Measurements from ENCODE around the gene MRPL10.
A peak's percentile ranks its signal among the peaks of the same experiment; 100 is the strongest.

Gene MRPL10

GRCh38 chr17:47844814-47845715, 13.7 kb upstream of the MRPL10 start:
- H3K4me1 ChIP-seq: peaks cover 10 to 28% (median 16%) of the 10 kb centered on the region in 10 experiments
- no peaks in the 10 kb centered on the region for H3K36me3 ChIP-seq
- no peak overlapping the region for H3K4me2 ChIP-seq
- no peak for TF ChIP-seq Cebpa-rat (IDR thresholded peaks at IDR 0.05)
- peaks cover 61 to 68% (median 66%) of the 10 kb centered on the region in 11 experiments for H3K27me3 ChIP-seq
- no peak overlapping the region for H3K4me3 ChIP-seq
- peaks cover 0 to 40% (median 10%) of the 10 kb centered on the region in 11 experiments; a peak in 11 of 22 replicates for H4K20me1 ChIP-seq
- H3K9ac ChIP-seq: no peak overlapping the region
- H3K9me3 ChIP-seq (replicated peaks in 1 of 11): no peaks in the 10 kb centered on the region
- no peak overlapping the region for H3K27ac ChIP-seq

- no peak overlapping the region for H3K4me2 ChIP-seq
- H3K9ac ChIP-seq: no peak overlapping the region
- peaks cover 0 to 35% (median 5%) of the 10 kb centered on the region in 11 experiments; a peak in 12 of 22 replicates for H4K20me1 ChIP-seq
- H3K4me1 ChIP-seq: peaks cover 16 to 36% (median 25%) of the 10 kb centered on the region in 10 experiments
- H3K27me3 ChIP-seq: peaks cover 52 to 60% (median 57%) of the 10 kb centered on the region in 11 experiments
- H3K36me3 ChIP-seq: peaks cover 0 to 3% (median 0%) of the 10 kb centered on the region in 11 experiments; a peak in 1 of 22 replicates
- no peak for TF ChIP-seq Cebpa-rat (IDR thresholded peaks at IDR 0.05)
- no peaks in the 10 kb centered on the region for H3K9me3 ChIP-seq (replicated peaks in 1 of 11)
- H3K27ac ChIP-seq: no peak overlapping the region
- no peak overlapping the region for H3K4me3 ChIP-seq
Measured at GRCh38 chr17:47844227-47844626, 12.9 kb upstream of the MRPL10 start.

- TF ChIP-seq Cebpa-rat (IDR thresholded peaks at IDR 0.05): no peak
- Histone ChIP-seq H3K4me1 (peaks cover 16 to 38% (median 28%) of the 10 kb centered on the region in 10 experiments), H3K4me3 (no peak overlapping the region)
Measured at GRCh38 chr17:47843391-47843730, 12.0 kb upstream of the MRPL10 start.

DNA sequence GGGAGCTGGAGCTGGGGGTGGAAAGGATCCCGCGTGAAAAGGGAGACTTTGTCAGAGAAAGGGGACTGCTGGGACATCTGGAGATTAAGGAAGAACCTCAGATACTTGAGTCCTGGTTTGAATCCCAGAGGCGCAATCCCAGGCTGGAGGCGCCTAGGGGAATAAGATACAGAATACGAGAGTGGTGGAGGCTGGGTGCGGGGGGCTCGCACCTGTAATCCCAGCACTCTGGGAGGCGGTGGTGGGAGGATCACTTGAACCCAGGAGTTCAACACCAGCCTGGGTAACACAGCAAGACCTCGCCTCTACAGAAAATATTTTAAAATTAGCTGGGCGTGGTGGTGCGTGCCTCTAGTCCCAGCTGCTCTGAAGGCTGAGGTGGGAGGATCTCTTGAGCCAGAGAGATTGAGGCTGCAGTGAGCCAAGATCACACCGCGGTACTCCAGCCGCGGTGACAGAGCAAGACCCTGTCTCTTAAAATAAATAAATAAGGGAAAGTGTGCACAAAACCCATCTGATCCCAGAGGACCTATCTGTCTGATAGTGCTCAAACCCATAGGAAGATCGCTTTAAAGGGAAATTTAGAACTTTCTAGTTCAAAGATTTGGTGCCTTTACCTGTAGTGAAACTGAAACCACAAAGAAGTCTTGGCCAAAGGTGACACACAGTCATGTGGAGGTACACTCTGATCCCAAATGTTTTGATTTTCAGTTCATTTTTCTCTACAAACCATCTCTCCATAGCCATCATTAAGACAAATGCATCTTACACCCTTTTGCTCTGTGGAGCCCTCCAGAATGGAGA, 10.3 kb upstream of the MRPL10 start:
- Histone ChIP-seq H3K9ac (peak overlapping the region in 10 of 11 experiments; percentile 73 to 86 (median 80); a peak in 20 of 22 replicates), H3K4me1 (peaks cover 24 to 55% (median 45%) of the 10 kb centered on the region in 10 experiments), H3K9me3 (replicated peaks in 1 of 11) (no peaks in the 10 kb centered on the region), H3K27me3 (peaks cover 27 to 35% (median 32%) of the 10 kb centered on the region in 11 experiments), H3K36me3 (peaks cover 0 to 29% (median 17%) of the 10 kb centered on the region in 11 experiments; a peak in 18 of 22 replicates), H3K4me2 (peak overlapping the region; percentile 92 to 99 (median 97); a peak in 20 of 22 replicates), H4K20me1 (peaks cover 0 to 28% (median under 1%) of the 10 kb centered on the region in 11 experiments; a peak in 9 of 22 replicates), H3K27ac (peak overlapping the region in 9 of 11 experiments; percentile 49 to 73 (median 67); a peak in 12 of 22 replicates), H3K4me3 (peak overlapping the region in 9 of 10 experiments; percentile 74 to 85 (median 80); a peak in 16 of 20 replicates)
- no peak for TF ChIP-seq Cebpa-rat (IDR thresholded peaks at IDR 0.05)

More at GRCh38 chr17:47843391-47843730, 12.0 kb upstream of the MRPL10 start:
- H3K4me2 ChIP-seq: peak overlapping the region in 6 of 11 experiments; percentile 7 to 30 (median 26); a peak in 9 of 22 replicates
- peak overlapping the region in 1 of 11 experiments; percentile 28; a peak in 2 of 22 replicates for H3K9ac ChIP-seq
- peaks cover 0 to 12% (median 4%) of the 10 kb centered on the region in 11 experiments; a peak in 15 of 22 replicates for H3K36me3 ChIP-seq
- no peak overlapping the region for H3K27ac ChIP-seq
- no peaks in the 10 kb centered on the region for H3K9me3 ChIP-seq (replicated peaks in 1 of 11)
- peaks cover 0 to 36% (median 0%) of the 10 kb centered on the region in 11 experiments; a peak in 11 of 22 replicates for H4K20me1 ChIP-seq
- peaks cover 43 to 51% (median 49%) of the 10 kb centered on the region in 11 experiments for H3K27me3 ChIP-seq

GRCh38 chr17:47840742-47841487, 9.6 kb upstream of the MRPL10 start, which contains the start of gene SCRN2:
SCRN2 (minus strand) TSS chr17:47841273; CDS start chr17:47840843, 430 bp downstream.
- Histone ChIP-seq H3K4me1 (peaks cover 30 to 62% (median 53%) of the 10 kb centered on the region in 10 experiments), H3K9me3 (replicated peaks in 1 of 11) (no peaks in the 10 kb centered on the region), H3K4me3 (peak within 1 kb of the TSS; percentile 74 to 85 (median 80)), H4K20me1 (peaks cover 0 to 26% (median 0%) of the 10 kb centered on the region in 11 experiments; a peak in 8 of 22 replicates), H3K4me2 (peak within 1 kb of the TSS; percentile 92 to 99 (median 97)), H3K9ac (peak within 1 kb of the TSS; percentile 73 to 86 (median 80)), H3K27me3 (peaks cover 19 to 27% (median 24%) of the 10 kb centered on the region in 11 experiments), H3K36me3 (peaks cover 5 to 36% (median 20%) of the 10 kb centered on the region in 11 experiments; a peak in 19 of 22 replicates), H3K27ac (peak within 1 kb of the TSS; percentile 49 to 73 (median 64); a peak in 21 of 22 replicates)
- no peak for TF ChIP-seq Cebpa-rat (IDR thresholded peaks at IDR 0.05)

DNA sequence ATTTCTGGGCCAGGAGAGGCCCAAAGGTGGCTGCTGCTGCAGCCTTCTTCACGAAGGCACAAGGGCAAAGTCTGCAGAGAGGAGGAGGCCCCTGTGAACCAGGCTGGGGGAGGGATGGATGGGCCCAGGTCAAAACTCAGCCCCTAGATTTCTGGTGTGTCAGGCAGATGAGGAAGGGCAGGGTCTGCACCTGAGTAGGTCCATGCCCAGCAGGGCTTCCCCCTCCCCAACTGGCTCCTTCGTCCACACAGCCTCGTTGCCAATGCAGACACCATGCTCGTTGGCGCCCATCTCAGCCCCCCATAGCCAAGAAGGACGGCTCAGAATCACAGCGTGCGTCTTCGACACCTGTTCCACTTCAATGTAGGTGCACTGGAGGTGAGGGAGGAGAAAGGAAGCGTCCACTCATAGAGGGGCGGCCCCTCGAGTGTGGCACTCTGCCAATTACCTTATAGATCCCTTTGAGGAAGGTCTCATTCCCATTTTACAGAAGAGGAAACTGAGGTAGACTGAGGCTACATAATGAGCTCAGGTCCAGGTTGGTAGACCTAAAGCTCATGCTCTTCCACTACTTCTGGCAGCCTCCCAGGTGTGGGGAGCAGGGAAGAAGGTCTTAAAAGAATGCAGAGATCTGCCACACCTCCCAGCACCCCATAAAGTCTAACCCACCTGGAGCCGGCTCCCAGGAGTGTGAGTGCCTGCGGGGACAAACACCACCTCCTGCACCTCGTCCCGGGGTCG, 8.8 kb upstream of the MRPL10 start:
- Histone ChIP-seq H3K4me3 (peak overlapping the region; percentile 74 to 85 (median 80)), H4K20me1 (peaks cover 0 to 20% (median 0%) of the 10 kb centered on the region in 11 experiments; a peak in 5 of 22 replicates), H3K4me1 (peaks cover 37 to 70% (median 60%) of the 10 kb centered on the region in 10 experiments), H3K36me3 (peaks cover 5 to 43% (median 20%) of the 10 kb centered on the region in 11 experiments; a peak in 19 of 22 replicates), H3K9ac (peak overlapping the region; percentile 73 to 86 (median 80)), H3K4me2 (peak overlapping the region; percentile 92 to 99 (median 97)), H3K9me3 (replicated peaks in 1 of 11) (no peaks in the 10 kb centered on the region), H3K27me3 (peaks cover 12 to 19% (median 17%) of the 10 kb centered on the region in 11 experiments), H3K27ac (peak overlapping the region; percentile 49 to 73 (median 64); a peak in 21 of 22 replicates)
- TF ChIP-seq Cebpa-rat (IDR thresholded peaks at IDR 0.05): no peak

DNA sequence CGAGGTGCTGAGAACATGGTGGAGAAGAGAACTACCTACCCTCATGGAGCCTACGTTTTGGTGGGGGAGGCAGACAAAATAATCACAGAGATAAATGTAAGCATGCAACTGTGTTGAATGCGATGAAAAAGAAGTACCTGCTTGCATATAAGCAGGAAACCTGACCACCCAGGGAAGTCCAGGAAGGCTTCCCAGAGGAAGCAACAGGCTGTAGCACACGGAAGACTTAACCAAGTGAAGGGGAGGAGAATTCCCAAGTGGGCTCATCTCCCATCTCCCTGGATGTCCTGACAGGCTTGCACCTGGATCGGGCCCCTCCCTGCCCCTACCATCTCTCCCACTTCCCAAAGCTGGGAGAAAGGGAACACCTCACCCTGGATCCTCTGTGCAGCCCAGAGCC, 7.7 kb upstream of the MRPL10 start:
- no peak overlapping the region for H3K27ac ChIP-seq
- H3K27me3 ChIP-seq: peaks cover under 1 to 8% (median 6%) of the 10 kb centered on the region in 11 experiments; a peak in 14 of 22 replicates
- H3K9me3 ChIP-seq (replicated peaks in 1 of 11): no peaks in the 10 kb centered on the region
- H3K9ac ChIP-seq: 0 out of 22 replicates have a peak overlapping the region, but pooled peaks of 1 of the 11 experiments have one; percentile 79
- H3K4me2 ChIP-seq: peak overlapping the region in 7 of 11 experiments; percentile 92 to 99 (median 97); a peak in 10 of 22 replicates
- TF ChIP-seq Cebpa-rat (IDR thresholded peaks at IDR 0.05): no peak
- H3K36me3 ChIP-seq: peaks cover 5 to 44% (median 22%) of the 10 kb centered on the region in 11 experiments; a peak in 19 of 22 replicates
- H3K4me3 ChIP-seq: no peak overlapping the region
- H4K20me1 ChIP-seq: peaks cover 0 to 20% (median 0%) of the 10 kb centered on the region in 11 experiments; a peak in 5 of 22 replicates
- H3K4me1 ChIP-seq: peaks cover 48 to 81% (median 71%) of the 10 kb centered on the region in 10 experiments
